Astrocyte of the spinal cord (primary cell): ENCODE measurements around the gene LPP.

Experiments
- DNase-seq: peaks from one replicate; pipeline ENCODE4 v3.0.0; 2011; ENCODE audit warnings: low read depth, low spot score
- H3K4me3 ChIP-seq: 2 replicates; pipeline ENCODE4 v1.5.1; 2011; ENCODE audit warnings: low read depth, mild to moderate bottlenecking, low read length, moderate library complexity
- CTCF ChIP-seq: IDR thresholded peaks from 2 replicates; pipeline ENCODE4 v1.5.1; 2012; ENCODE audit warnings: low read depth, mild to moderate bottlenecking, low read length, inconsistent platforms
- in situ Hi-C: cut with HindIII; loops from 2 replicates; pipeline ENCODE4 v1.10.0; 2017; ENCODE audit warnings: low sequenced_read_pairs

LPP gene

DNA sequence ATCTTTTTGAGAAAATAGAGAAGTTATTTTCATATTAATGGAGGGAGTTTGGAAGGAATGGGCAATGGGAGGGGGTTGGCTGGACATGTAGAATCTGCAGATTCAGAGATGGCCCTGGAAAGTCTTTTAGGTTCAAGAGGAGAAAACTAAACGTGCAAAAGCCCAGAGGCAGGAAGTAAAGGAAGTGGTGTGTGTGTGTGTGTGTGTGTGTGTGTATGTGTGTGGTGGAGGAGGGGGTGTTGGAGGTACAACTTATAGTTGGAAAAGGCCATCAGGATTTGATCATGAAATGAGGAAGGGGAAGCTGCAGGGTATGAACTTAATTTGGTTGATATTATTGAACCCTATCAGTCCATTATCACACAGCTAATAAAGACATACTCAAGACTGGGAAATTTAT is 5.6 kb upstream of the LPP start:
- TF ChIP-seq CTCF, result no peak
- no peak overlapping the region for H3K4me3 ChIP-seq
- in situ Hi-C loops, result no loop called here
- DNase-seq, result no peak

DNA sequence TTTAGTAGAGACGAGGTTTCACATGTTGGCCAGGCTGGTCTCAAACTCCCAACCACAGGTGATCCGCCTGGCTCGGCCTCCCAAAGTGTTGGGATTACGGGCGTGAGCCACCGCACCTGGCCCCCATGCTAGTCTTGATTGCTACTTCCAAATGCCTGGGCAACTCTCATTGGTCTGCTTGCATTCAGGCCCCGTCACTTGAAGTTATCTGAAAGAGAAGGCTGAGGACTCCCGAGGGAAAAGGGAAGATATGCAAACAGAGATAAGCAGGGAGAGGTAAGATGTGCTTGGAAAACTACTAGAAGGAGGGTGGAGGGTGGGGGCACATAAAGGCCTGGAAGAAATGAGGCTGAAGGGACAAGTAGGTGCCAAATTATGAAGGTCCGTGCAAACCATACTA is 4.4 kb upstream of the LPP start:
- no peak overlapping the region for H3K4me3 ChIP-seq
- no peak for DNase-seq
- in situ Hi-C loops, result no loop called here
- TF ChIP-seq CTCF, result no peak

DNA sequence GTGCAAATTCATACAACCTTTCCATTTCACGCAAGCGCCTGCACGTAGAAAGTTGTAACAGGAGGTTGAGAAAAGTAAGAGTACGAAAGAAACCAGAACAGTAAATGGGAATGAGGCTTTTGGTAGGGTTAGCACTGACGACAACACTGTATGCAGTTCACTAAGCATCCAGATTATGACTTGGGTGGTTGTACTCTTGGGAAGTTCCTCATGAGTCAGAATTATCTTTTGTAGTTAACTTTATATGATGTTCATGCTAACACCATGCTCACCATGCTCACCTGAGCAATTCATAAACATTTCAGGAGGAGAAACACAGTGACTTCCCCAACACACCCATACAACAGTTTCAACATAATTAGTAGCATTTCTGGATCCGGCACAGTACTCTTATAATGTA is 3.0 kb upstream of the LPP start:
- in situ Hi-C loops, result no loop called here
- no peak for TF ChIP-seq CTCF
- DNase-seq, result no peak
- H3K4me3 ChIP-seq, result no peak overlapping the region

- in situ Hi-C loops, result no loop called here
- DNase-seq, result no peak
- H3K4me3 ChIP-seq, result no peak overlapping the region
- TF ChIP-seq CTCF, result no peak
Observed at GRCh38 chr3:188151438-188151837, 2.5 kb upstream of the LPP start.

DNA sequence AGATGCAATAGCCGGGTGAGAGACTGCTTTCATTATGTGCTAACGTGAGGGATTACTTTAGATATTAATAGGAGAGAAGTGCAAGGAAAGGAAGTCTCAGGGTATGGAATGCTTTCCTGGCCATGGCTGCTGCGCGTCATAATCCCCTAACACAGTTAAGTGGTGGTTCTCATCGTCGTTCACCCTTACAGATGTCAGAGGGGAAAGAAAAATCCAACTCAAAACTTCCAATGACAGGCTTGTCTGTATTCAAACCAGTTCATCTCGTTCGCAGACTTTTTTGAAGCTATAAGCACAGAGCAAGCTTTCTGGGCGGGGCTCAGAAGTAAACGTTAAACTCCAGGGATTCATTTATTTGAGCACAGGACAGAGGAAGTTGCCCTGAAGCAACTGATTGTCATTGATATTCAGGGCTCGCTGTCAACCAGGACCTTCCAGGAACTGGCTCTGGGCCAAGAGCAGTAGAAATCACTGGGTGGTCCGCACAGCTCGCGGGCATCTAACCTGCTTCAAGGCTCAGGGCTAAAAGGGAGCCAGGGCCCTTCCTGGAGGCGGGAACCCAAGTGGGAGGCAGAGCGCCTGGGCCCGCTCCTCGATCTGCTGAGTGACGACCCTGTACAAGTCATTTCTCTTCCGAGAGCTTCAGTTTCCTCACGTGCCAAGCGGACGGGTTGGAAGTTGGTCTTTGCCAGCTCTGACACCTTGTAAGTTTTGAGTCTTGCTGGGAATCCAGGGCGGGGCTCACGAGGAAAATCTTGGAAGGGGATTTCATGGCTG is 1.1 kb upstream of the LPP start:
- in situ Hi-C loops, result no loop called here
- H3K4me3 ChIP-seq, result peak overlapping the region; percentile 83
- no peak for DNase-seq
- TF ChIP-seq CTCF, result no peak

GRCh38 chr3:188153437-188154013 is 432 bp upstream of the LPP start:
- in situ Hi-C loops, result no loop called here
- DNase-seq, result peak; percentile 96
- no peak for TF ChIP-seq CTCF

More at GRCh38 chr3:188153437-188154013, 432 bp upstream of the LPP start:
- peak overlapping the region; percentile 83 for H3K4me3 ChIP-seq
